Endothelial cell of umbilical vein (primary cell): ENCODE results near the gene TREX2. TPM values are rescaled to one million over a fixed set of nuclear protein-coding genes. Genes with fewer than 3 reads are reported as not detected.

Experiments
- BruUV-seq: library from RNA; stranded (reverse); fragments of 400-500 nt; replicated peaks from 2 replicates; lab custom pipeline; 2021; lab: Mats Ljungman, UMichigan
- CTCF ChIA-PET: fragments of 300-600, 350-600 bp; sonication (Branson Sonifier 250); formaldehyde crosslinking; loops from one replicate; lab custom pipeline; 2021; ENCODE audit warnings: antibody characterized with exemption, inconsistent platforms; lab: Charles Lee
- POLR2A ChIA-PET: fragments of 300-600, 350-600 bp; sonication (Branson Sonifier 250); formaldehyde crosslinking; loops from one replicate; lab custom pipeline; 2021; ENCODE audit warnings: antibody characterized with exemption, inconsistent platforms; lab: Charles Lee
- DNase-seq: peaks from one replicate; pipeline ENCODE4 v3.0.0-alpha.2; 2011; ENCODE audit warnings: low read depth, low spot score
- FAIRE-seq: peaks from 2 replicates; lab custom pipeline; 2011; peaks lifted over from hg19 to GRCh38; lab: Jason Lieb, UNC
- H2AFZ ChIP-seq: 2 replicates; pipeline ENCODE4 v1.6.0; 2012; ENCODE audit warnings: low read depth, low read length, control low read depth, inconsistent platforms
- H3K27ac ChIP-seq: 2 replicates; pipeline ENCODE4 v1.5.1; 2011; ENCODE audit warnings: low read depth, mild to moderate bottlenecking, control low read depth, low read length, moderate library complexity; ENCODE audit not compliant: insufficient read depth
- H3K27me3 ChIP-seq, 2 experiments: 2 replicates each; pipeline versions ENCODE4 v1.6.0 to v1.6.1; 2011; ENCODE audit warnings: low read length in 2 of 2, mixed read lengths in 1 of 2; ENCODE audit not compliant: control insufficient read depth in 2 of 2, insufficient read depth in 2 of 2
- H3K36me3 ChIP-seq, 2 experiments: 2 replicates in 1 of 2; 3 replicates in 1 of 2; pipeline ENCODE4 v1.5.1; 2011; ENCODE audit warnings: low read length in 2 of 2, mild to moderate bottlenecking in 1 of 2, moderate library complexity in 1 of 2; ENCODE audit not compliant: control insufficient read depth in 2 of 2, insufficient read depth in 2 of 2; ENCODE audit errors: extremely low read depth in 1 of 2
- H3K4me1 ChIP-seq: 3 replicates; pipeline ENCODE4 v1.5.1; 2011; ENCODE audit warnings: mild to moderate bottlenecking, low read length; ENCODE audit not compliant: control insufficient read depth, insufficient read depth; ENCODE audit errors: extremely low read depth
- H3K4me2 ChIP-seq: 2 replicates; pipeline ENCODE4 v1.6.1; 2011; ENCODE audit warnings: low read length, control low read depth, mixed read lengths; ENCODE audit not compliant: insufficient read depth
- H3K4me3 ChIP-seq, 3 experiments: fragments of 200-600 bp in 1 of 3; sonication (generic), shearing (Covaris generic) in 1 of 3; replicated peaks in 1 of 3; 2 replicates each; pipeline ENCODE4 v1.5.1; 2011 to 2016; ENCODE audit warnings: control low read depth in 3 of 3, low read length in 3 of 3, mild to moderate bottlenecking in 2 of 3, inconsistent platforms in 1 of 3, low read depth in 1 of 3, moderate library complexity in 1 of 3; ENCODE audit not compliant: insufficient read depth in 1 of 3
- H3K79me2 ChIP-seq: 2 replicates; pipeline ENCODE4 v1.6.0; 2012; ENCODE audit warnings: low read length, inconsistent platforms; ENCODE audit not compliant: control insufficient read depth, insufficient read depth
- H3K9ac ChIP-seq: replicated peaks from 2 replicates; pipeline ENCODE3; 2011; ENCODE audit warnings: low read length, control low read depth; ENCODE audit not compliant: insufficient read depth; ENCODE audit errors: extremely low read depth
- H3K9me1 ChIP-seq: replicated peaks from 3 replicates; pipeline ENCODE4 v1.6.0; 2011; ENCODE audit warnings: mild to moderate bottlenecking, low read length; ENCODE audit not compliant: control insufficient read depth, insufficient read depth; ENCODE audit errors: extremely low read depth
- H3K9me3 ChIP-seq: replicated peaks from 2 replicates; pipeline ENCODE4 v1.5.1; 2012; ENCODE audit warnings: low read length, inconsistent platforms; ENCODE audit not compliant: control insufficient read depth, insufficient read depth
- H4K20me1 ChIP-seq: replicated peaks from 2 replicates; pipeline ENCODE3; 2011; ENCODE audit warnings: mild to moderate bottlenecking, low read length; ENCODE audit not compliant: control insufficient read depth, insufficient read depth; ENCODE audit errors: extremely low read depth
- CTCF ChIP-seq, 2 donors: IDR thresholded peaks; 1 replicate in 1 of 2; 2 replicates in 1 of 2; pipeline ENCODE4 v1.5.1; 2011; ENCODE audit warnings: low read length in 2 of 2, mild to moderate bottlenecking in 2 of 2, moderate library complexity in 2 of 2, control low read depth in 1 of 2, inconsistent platforms in 1 of 2, low read depth in 1 of 2; ENCODE audit not compliant: insufficient read depth in 1 of 2; ENCODE audit errors: extremely low read depth in 1 of 2
- EZH2 ChIP-seq: IDR thresholded peaks from 2 replicates; pipeline ENCODE4 v1.6.1; 2012; ENCODE audit warnings: borderline replicate concordance, low read depth, mild to moderate bottlenecking, moderate library complexity, low read length, inconsistent platforms; ENCODE audit not compliant: severe bottlenecking
- FOS ChIP-seq: IDR thresholded peaks from 2 replicates; pipeline ENCODE4 v1.6.1; 2011; ENCODE audit warnings: mild to moderate bottlenecking, low read length, moderate library complexity, borderline replicate concordance; ENCODE audit not compliant: insufficient read depth
- GATA2 ChIP-seq: IDR thresholded peaks from 2 replicates; pipeline ENCODE4 v1.7.0; 2011; ENCODE audit warnings: low read depth, mild to moderate bottlenecking, moderate library complexity, mixed read lengths, low read length; ENCODE audit not compliant: insufficient read length, insufficient read depth
- JUN ChIP-seq: IDR thresholded peaks from 2 replicates; pipeline ENCODE4 v1.6.1; 2011; ENCODE audit warnings: borderline replicate concordance, low read depth; ENCODE audit not compliant: insufficient read length, insufficient read depth
- MYC ChIP-seq: IDR thresholded peaks from one replicate; pipeline ENCODE4 v1.6.1; 2011; ENCODE audit warnings: mild to moderate bottlenecking, low read depth, low read length
- POLR2A ChIP-seq: IDR thresholded peaks from 2 replicates; pipeline ENCODE4 v1.6.1; 2012; ENCODE audit warnings: low read depth, mild to moderate bottlenecking, control low read depth, low read length
- POLR2AphosphoS5 ChIP-seq: IDR thresholded peaks from 2 replicates; pipeline ENCODE4 v1.6.1; 2012; ENCODE audit warnings: low read depth, mild to moderate bottlenecking, control low read depth, low read length, moderate library complexity; ENCODE audit not compliant: insufficient read depth
- dilution Hi-C: fragments of 300-500 bp; cut with MboI; formaldehyde crosslinking; loops from one replicate; pipeline ENCODE4 v1.15.0; 2019; ENCODE audit warnings: low sequenced_read_pairs; ENCODE audit not compliant: extremely low pct_ligation_motif_present
- intact Hi-C: fragments of 100-400 bp; cut with micrococcal nuclease; formaldehyde crosslinking; loops from one replicate; pipeline ENCODE4 v1.10.0; 2022
- polyA plus RNA-seq, 4 experiments: library from polyadenylated mRNA; depleted of rRNA in 3 of 4; stranded (reverse) in 3 of 4; unstranded in 1 of 4; fragments of >200 nt; gene quantifications; 2 replicates each; pipeline versions ENCODE4 v1.2.1 to v1.2.3, GENCODE V29; 2011 to 2012; ENCODE audit warnings: missing spikeins in 1 of 4
- total RNA-seq: library from RNA; stranded (reverse); gene quantifications from 2 replicates; pipeline ENCODE4 v1.2.3, GENCODE V29; 2021
- TF ChIP-seq, protein P1 (sequence below): IDR thresholded peaks from 2 replicates; pipeline ENCODE4 v1.6.1; 2011; ENCODE audit not compliant: insufficient read depth, insufficient read length

The TREX2 gene
- total and polyA plus RNA-seq, 2 donors (not counting 3 experiments of a cell fraction or from before 2014, with no cell fraction given): 0.82 to 0.99 TPM

- FAIRE-seq: no peak
- Histone ChIP-seq H3K27me3 (no peaks in the 10 kb centered on the region), H4K20me1 (no peaks in the 10 kb centered on the region), H3K4me2 (no peak overlapping the region), H2AFZ (no peak overlapping the region), H3K9me1 (no peaks in the 10 kb centered on the region), H3K79me2 (peaks cover 13% of the 10 kb centered on the region), H3K9ac (no peak overlapping the region), H3K4me3 (no peak overlapping the region), H3K4me1 (peaks cover 52% of the 10 kb centered on the region), H3K9me3 (no peaks in the 10 kb centered on the region), H3K36me3 (no peaks in the 10 kb centered on the region), H3K27ac (no peak overlapping the region)
- intact Hi-C loops: no loop called here
- BruUV-seq: no TSS peak
- TF ChIP-seq FOS (no peak), MYC (no peak), CTCF (IDR thresholded peaks at IDR 0.05; ENCODE audit: extremely low read depth in 1 of 2, insufficient read depth in 1 of 2, low read depth in 1 of 2, low read length in 2 of 2) (no peak), GATA2 (no peak), POLR2A (no peak), EZH2 (no peak), JUN (no peak), POLR2AphosphoS5 (no peak)
- TF ChIP-seq, protein P1, sequence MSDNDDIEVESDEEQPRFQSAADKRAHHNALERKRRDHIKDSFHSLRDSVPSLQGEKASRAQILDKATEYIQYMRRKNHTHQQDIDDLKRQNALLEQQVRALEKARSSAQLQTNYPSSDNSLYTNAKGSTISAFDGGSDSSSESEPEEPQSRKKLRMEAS: no peak
- ChIA-PET POLR2A (interaction anchor here (1.7 kb wide), 1 partner anchor 16 kb away, joined by 4 read pairs; no protein-coding TSS in a partner anchor), CTCF (interaction anchor here (1.4 to 9.4 kb wide), 3 partner anchors 16 to 32 kb away, joined by 7 to 189 read pairs (median 13); partner anchors contain the start of gene HAUS7)
- dilution Hi-C loops: no loop called here
- DNase-seq: no peak
Observed at GRCh38 chrX:153492543-153492942, 46.7 kb upstream of the TREX2 start.
